H9 (cell line): ENCODE data around the gene CPM. TPM values are rescaled to one million over a fixed set of nuclear protein-coding genes. Genes with fewer than 3 reads are reported as not detected.

Experiments
- DNase-seq: peaks from one replicate; pipeline ENCODE4 v3.0.0-alpha.2; 2017
- H2AFZ ChIP-seq: one replicate; pipeline ENCODE4 v1.6.1; 2013; ENCODE audit warnings: mild to moderate bottlenecking, low read length, control low read depth, moderate library complexity
- H2AK5ac ChIP-seq: 2 replicates; pipeline ENCODE4 v1.6.1; 2013; ENCODE audit warnings: low read length, control low read depth, mixed read lengths; ENCODE audit not compliant: insufficient read length
- H2BK120ac ChIP-seq: one replicate; pipeline ENCODE4 v1.6.1; 2013; ENCODE audit warnings: low read depth, mild to moderate bottlenecking, low read length, control low read depth, inconsistent platforms; ENCODE audit not compliant: poor library complexity, severe bottlenecking
- H2BK12ac ChIP-seq: 2 replicates; pipeline ENCODE4 v1.6.1; 2013; ENCODE audit warnings: low read length, control low read depth, mixed read lengths, low read depth; ENCODE audit not compliant: insufficient read length
- H2BK15ac ChIP-seq: 2 replicates; pipeline ENCODE4 v1.6.1; 2013; ENCODE audit warnings: low read depth, low read length, control low read depth
- H2BK20ac ChIP-seq: one replicate; pipeline ENCODE4 v1.6.1; 2013; ENCODE audit warnings: low read depth, mild to moderate bottlenecking, low read length, control low read depth, inconsistent platforms; ENCODE audit not compliant: poor library complexity, severe bottlenecking
- H2BK5ac ChIP-seq: 2 replicates; pipeline ENCODE4 v1.6.1; 2013; ENCODE audit warnings: low read length, control low read depth, mixed read lengths; ENCODE audit not compliant: insufficient read length
- H3K14ac ChIP-seq: 2 replicates; pipeline ENCODE4 v1.6.1; 2013; ENCODE audit warnings: low read length, control low read depth; ENCODE audit not compliant: insufficient read depth
- H3K18ac ChIP-seq: 2 replicates; pipeline ENCODE4 v1.6.1; 2013; ENCODE audit warnings: low read depth, mild to moderate bottlenecking, mixed read lengths, low read length, control low read depth; ENCODE audit not compliant: insufficient read length
- H3K23ac ChIP-seq: 2 replicates; pipeline ENCODE4 v1.6.1; 2013; ENCODE audit warnings: low read length, control low read depth, mixed read lengths, low read depth; ENCODE audit not compliant: insufficient read length
- H3K23me2 ChIP-seq: 2 replicates; pipeline ENCODE4 v1.6.1; 2013; ENCODE audit warnings: low read depth, mild to moderate bottlenecking, mixed read lengths, low read length, control low read depth; ENCODE audit not compliant: insufficient read length, poor library complexity, severe bottlenecking
- H3K27ac ChIP-seq: 2 replicates; pipeline ENCODE4 v1.5.1; 2013; ENCODE audit warnings: low read length, control low read depth, mixed read lengths, low read depth; ENCODE audit not compliant: insufficient read length
- H3K27me3 ChIP-seq: 2 replicates; pipeline ENCODE4 v1.6.1; 2013; ENCODE audit warnings: low read length, control low read depth, inconsistent platforms; ENCODE audit not compliant: insufficient read depth
- H3K4ac ChIP-seq: 2 replicates; pipeline ENCODE4 v1.6.1; 2013; ENCODE audit warnings: low read depth, mild to moderate bottlenecking, control low read depth, inconsistent platforms, low read length, moderate library complexity
- H3K4me1 ChIP-seq: 2 replicates; pipeline ENCODE4 v1.6.1; 2013; ENCODE audit warnings: low read length, control low read depth, inconsistent platforms; ENCODE audit not compliant: insufficient read depth
- H3K4me2 ChIP-seq: 2 replicates; pipeline ENCODE4 v1.6.1; 2013; ENCODE audit warnings: low read length, control low read depth, mixed read lengths; ENCODE audit not compliant: insufficient read length, insufficient read depth
- H3K56ac ChIP-seq: 2 replicates; pipeline ENCODE4 v1.6.1; 2013; ENCODE audit warnings: low read depth, mild to moderate bottlenecking, mixed read lengths, low read length, control low read depth; ENCODE audit not compliant: insufficient read length
- H3K79me1 ChIP-seq: 2 replicates; pipeline ENCODE4 v1.6.1; 2013; ENCODE audit warnings: low read depth, mild to moderate bottlenecking, moderate library complexity, low read length, control low read depth, inconsistent platforms; ENCODE audit not compliant: insufficient read depth, poor library complexity, severe bottlenecking
- H3K79me2 ChIP-seq: 2 replicates; pipeline ENCODE4 v1.6.1; 2013; ENCODE audit warnings: low read length, control low read depth, inconsistent platforms; ENCODE audit not compliant: insufficient read depth
- H3K9ac ChIP-seq: 2 replicates; pipeline ENCODE4 v1.6.1; 2013; ENCODE audit warnings: low read length, control low read depth, mixed read lengths; ENCODE audit not compliant: insufficient read length; ENCODE audit errors: extremely low read depth
- H3K9me3 ChIP-seq: one replicate; pipeline ENCODE4 v1.6.1; 2013; ENCODE audit warnings: low read depth, low read length, inconsistent platforms; ENCODE audit not compliant: control insufficient read depth
- H3T11ph ChIP-seq: one replicate; pipeline ENCODE4 v1.6.1; 2013; ENCODE audit warnings: mild to moderate bottlenecking, low read length, control low read depth, inconsistent platforms
- H4K20me1 ChIP-seq: one replicate; pipeline ENCODE4 v1.6.1; 2013; ENCODE audit not compliant: control insufficient read depth, insufficient read length, insufficient read depth
- H4K5ac ChIP-seq: 2 replicates; pipeline ENCODE4 v1.6.1; 2013; ENCODE audit warnings: low read depth, mild to moderate bottlenecking, mixed read lengths, low read length, control low read depth; ENCODE audit not compliant: insufficient read length
- H4K8ac ChIP-seq: replicated peaks from 2 replicates; pipeline ENCODE4 v1.6.1; 2013; ENCODE audit warnings: low read length, control low read depth, mixed read lengths, low read depth; ENCODE audit not compliant: insufficient read length
- H4K91ac ChIP-seq: 2 replicates; pipeline ENCODE4 v1.6.1; 2013; ENCODE audit warnings: low read depth, mild to moderate bottlenecking, moderate library complexity, mixed read lengths, low read length, control low read depth; ENCODE audit not compliant: insufficient read length
- H3K27ac Mint-ChIP-seq, 3 experiments: 2 replicates in 2 of 3; 3 replicates in 1 of 3; pipeline ENCODE4 v1.8.0; 2020 to 2021; ENCODE audit warnings: mixed read lengths in 3 of 3, mild to moderate bottlenecking in 1 of 3, moderate library complexity in 1 of 3
- H3K27me3 Mint-ChIP-seq: 2 replicates; pipeline ENCODE4 v1.8.0; 2021; ENCODE audit warnings: low read depth, mild to moderate bottlenecking, moderate library complexity, mixed read lengths
- H3K36me3 Mint-ChIP-seq, 3 experiments: 2 replicates in 2 of 3; 3 replicates in 1 of 3; pipeline ENCODE4 v1.8.0; 2020 to 2021; ENCODE audit warnings: low read depth in 3 of 3, mixed read lengths in 3 of 3; ENCODE audit not compliant: insufficient read depth in 1 of 3
- H3K4me1 Mint-ChIP-seq, 2 experiments: 2 replicates each; pipeline ENCODE4 v1.8.0; 2020; ENCODE audit warnings: mixed read lengths in 2 of 2
- H3K4me3 Mint-ChIP-seq, 2 experiments: 2 replicates in 1 of 2; 3 replicates in 1 of 2; pipeline ENCODE4 v1.8.0; 2020 to 2021; ENCODE audit warnings: mild to moderate bottlenecking in 2 of 2, mixed read lengths in 2 of 2, moderate library complexity in 1 of 2
- H3K9me3 Mint-ChIP-seq, 2 experiments: 2 replicates in 1 of 2; 3 replicates in 1 of 2; pipeline ENCODE4 v1.8.0; 2020; ENCODE audit warnings: mild to moderate bottlenecking in 2 of 2, mixed read lengths in 2 of 2, moderate library complexity in 1 of 2
- WGBS: extraction: QIAGEN DNeasy Blood & Tissue Kit; methylation state at CpG from one replicate; pipeline ENCODE4 v1.1.7; 2013; ENCODE audit warnings: missing lambda C conversion rate, low lambda C conversion rate, mixed read lengths; ENCODE audit not compliant: insufficient read length; ENCODE audit errors: extremely low coverage; 5-methylcytosine and 5-hydroxymethylcytosine counted together
- total RNA-seq: library from RNA; stranded (reverse); gene quantifications from 2 replicates; pipeline ENCODE4 v1.2.1, GENCODE V29; 2021
- TF ChIP-seq, protein P1 (sequence below): fragments of 200-600 bp; sonication (generic); conservative IDR thresholded peaks from 3 replicates; pipeline ENCODE4 v1.8.0; 2021; ENCODE audit warnings: antibody characterized with exemption, mild to moderate bottlenecking

Gene CPM
- total RNA-seq, 1 experiment from 2014 or later = 1.2 TPM

DNA sequence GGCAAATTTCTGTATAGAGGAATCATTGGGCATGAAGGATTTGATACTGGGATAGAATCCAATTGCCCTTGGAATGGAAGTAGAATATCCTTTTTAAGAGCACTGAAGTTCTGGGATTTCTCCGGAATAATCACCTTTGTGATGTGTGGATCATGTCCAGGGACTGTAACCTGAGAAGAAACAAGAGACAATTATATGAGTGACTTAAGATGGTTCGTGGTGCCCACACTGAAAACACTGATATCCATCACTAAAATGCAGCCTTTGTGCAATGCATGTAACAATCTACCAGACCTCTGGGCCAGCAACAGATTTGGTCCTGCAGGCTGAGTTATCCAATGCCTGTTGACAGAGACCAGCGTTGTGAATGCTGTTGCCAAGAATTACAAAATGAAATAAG lies 76.5 kb downstream of the CPM start:
- Mint-ChIP-seq H3K9me3 (no peaks in the 10 kb centered on the region), H3K27ac (no peak overlapping the region), H3K27me3 (peaks cover 4% of the 10 kb centered on the region; the same call in 1 of the 2 replicates), H3K4me3 (no peak overlapping the region), H3K4me1 (no peaks in the 10 kb centered on the region), H3K36me3 (no peaks in the 10 kb centered on the region)
- H3K27ac ChIP-seq = no peak overlapping the region
- H2BK12ac ChIP-seq = no peak overlapping the region
- H3K79me1 ChIP-seq = no peaks in the 10 kb centered on the region
- H3K4me1 ChIP-seq = no peaks in the 10 kb centered on the region
- H2BK5ac ChIP-seq = no peak overlapping the region
- H3K9ac ChIP-seq = no peak overlapping the region
- H4K91ac ChIP-seq = no peak overlapping the region
- no peaks in the 10 kb centered on the region for H3K23me2 ChIP-seq
- no peak overlapping the region for H3K18ac ChIP-seq
- no peak for DNase-seq
- no peak overlapping the region for H3K14ac ChIP-seq
- no peak overlapping the region for H2BK20ac ChIP-seq
- H2BK120ac ChIP-seq = no peak overlapping the region
- TF ChIP-seq, protein P1, sequence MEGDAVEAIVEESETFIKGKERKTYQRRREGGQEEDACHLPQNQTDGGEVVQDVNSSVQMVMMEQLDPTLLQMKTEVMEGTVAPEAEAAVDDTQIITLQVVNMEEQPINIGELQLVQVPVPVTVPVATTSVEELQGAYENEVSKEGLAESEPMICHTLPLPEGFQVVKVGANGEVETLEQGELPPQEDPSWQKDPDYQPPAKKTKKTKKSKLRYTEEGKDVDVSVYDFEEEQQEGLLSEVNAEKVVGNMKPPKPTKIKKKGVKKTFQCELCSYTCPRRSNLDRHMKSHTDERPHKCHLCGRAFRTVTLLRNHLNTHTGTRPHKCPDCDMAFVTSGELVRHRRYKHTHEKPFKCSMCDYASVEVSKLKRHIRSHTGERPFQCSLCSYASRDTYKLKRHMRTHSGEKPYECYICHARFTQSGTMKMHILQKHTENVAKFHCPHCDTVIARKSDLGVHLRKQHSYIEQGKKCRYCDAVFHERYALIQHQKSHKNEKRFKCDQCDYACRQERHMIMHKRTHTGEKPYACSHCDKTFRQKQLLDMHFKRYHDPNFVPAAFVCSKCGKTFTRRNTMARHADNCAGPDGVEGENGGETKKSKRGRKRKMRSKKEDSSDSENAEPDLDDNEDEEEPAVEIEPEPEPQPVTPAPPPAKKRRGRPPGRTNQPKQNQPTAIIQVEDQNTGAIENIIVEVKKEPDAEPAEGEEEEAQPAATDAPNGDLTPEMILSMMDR = no peak
- WGBS = no CpG with 5 or more reads among the region's 3 CpGs
- no peak overlapping the region for H3K56ac ChIP-seq
- no peak overlapping the region for H2BK15ac ChIP-seq
- no peaks in the 10 kb centered on the region for H4K20me1 ChIP-seq
- no peak overlapping the region for H3T11ph ChIP-seq
- H3K79me2 ChIP-seq = no peaks in the 10 kb centered on the region
- no peak overlapping the region for H3K23ac ChIP-seq
- no peaks in the 10 kb centered on the region for H3K9me3 ChIP-seq
- no peak overlapping the region for H4K5ac ChIP-seq
- no peak overlapping the region for H2AK5ac ChIP-seq
- H3K4ac ChIP-seq = no peak overlapping the region
- no peak overlapping the region for H3K4me2 ChIP-seq
- H4K8ac ChIP-seq = no peak overlapping the region
- no peak overlapping the region for H2AFZ ChIP-seq
- no peaks in the 10 kb centered on the region for H3K27me3 ChIP-seq
